HepG2 (cell line): ENCODE results near the gene TEKT3. TPM values are rescaled to one million over a fixed set of nuclear protein-coding genes. Genes with fewer than 3 reads are reported as not detected.

Experiments
- ATAC-seq: fragments of 200-7000 bp; cut with Tn5 transposase; 3 replicates; pipeline ENCODE4 v1.9.1; 2020; ENCODE audit warnings: mild to moderate bottlenecking, moderate library complexity
- BruUV-seq: library from RNA; stranded (reverse); fragments of 400-500 nt; replicated peaks from 2 replicates; lab custom pipeline; 2021; lab: Mats Ljungman, UMichigan
- CTCF ChIA-PET: fragments of 300-600 bp; formaldehyde crosslinking; extraction: SDS; loops from one replicate; lab custom pipeline; 2021; ENCODE audit warnings: low total read pairs, inconsistent platforms, low intra/inter-chr PET ratio; lab: Yijun Ruan, JAX
- POLR2A ChIA-PET: fragments of 350-600 bp; sonication (Branson Sonifier 250); formaldehyde crosslinking; loops from one replicate; lab custom pipeline; 2020; ENCODE audit warnings: antibody characterized with exemption, inconsistent platforms; lab: Yijun Ruan, JAX
- DNase-seq: peaks from one replicate; pipeline ENCODE4 v3.0.0-alpha.2; 2015; ENCODE audit warnings: low spot score
- FAIRE-seq: peaks from 3 replicates; lab custom pipeline; 2011; peaks lifted over from hg19 to GRCh38; lab: Jason Lieb, UNC
- H2AFZ ChIP-seq: one replicate; pipeline ENCODE4 v1.6.1; 2011; ENCODE audit warnings: low read length, inconsistent platforms
- H3K27ac ChIP-seq: fragments of 300-600 bp; 3 replicates; pipeline ENCODE4 v1.8.0; 2011; ENCODE audit warnings: mixed run types, mild to moderate bottlenecking, mixed read lengths, low read length, inconsistent platforms; ENCODE audit not compliant: insufficient read depth; ENCODE audit errors: extremely low read length
- H3K27me3 ChIP-seq, 2 experiments: fragments of 200-600 bp in 1 of 2; 2 replicates in 1 of 2; 3 replicates in 1 of 2; pipeline versions ENCODE4 v1.6.0 to v1.8.0; 2011; ENCODE audit warnings: low read length in 2 of 2, mild to moderate bottlenecking in 2 of 2, moderate library complexity in 2 of 2, inconsistent platforms in 1 of 2; ENCODE audit not compliant: insufficient read depth in 2 of 2, control insufficient read depth in 1 of 2
- H3K36me3 ChIP-seq, 2 experiments: fragments of 200-600 bp in 1 of 2; replicated peaks in 1 of 2; 2 replicates in 1 of 2; 3 replicates in 1 of 2; pipeline versions ENCODE4 v1.5.1 to v1.8.0; 2011; ENCODE audit warnings: low read length in 2 of 2, inconsistent platforms in 1 of 2; ENCODE audit not compliant: insufficient read depth in 2 of 2, control insufficient read depth in 1 of 2
- H3K4me1 ChIP-seq: 2 replicates; pipeline ENCODE4 v1.5.1; 2012; ENCODE audit warnings: low read length, inconsistent platforms; ENCODE audit not compliant: insufficient read depth
- H3K4me2 ChIP-seq: 2 replicates; pipeline ENCODE4 v1.6.0; 2011; ENCODE audit warnings: low read depth, low read length, inconsistent platforms
- H3K4me3 ChIP-seq, 3 experiments: fragments of 200-600 bp in 1 of 3; sonication (generic), shearing (Covaris generic) in 1 of 3; replicated peaks in 1 of 3; 2 replicates each; pipeline ENCODE4 v1.5.1; 2011 to 2016; ENCODE audit warnings: low read length in 3 of 3, inconsistent platforms in 2 of 3, low read depth in 2 of 3, mild to moderate bottlenecking in 2 of 3, control low read depth in 1 of 3, mixed read lengths in 1 of 3; ENCODE audit not compliant: insufficient read depth in 1 of 3
- H3K79me2 ChIP-seq: one replicate; pipeline ENCODE4 v1.6.1; 2011; ENCODE audit warnings: low read length, inconsistent platforms; ENCODE audit not compliant: insufficient read depth
- H3K9ac ChIP-seq: 2 replicates; pipeline ENCODE4 v1.6.0; 2011; ENCODE audit warnings: mild to moderate bottlenecking, low read depth, low read length, inconsistent platforms; ENCODE audit not compliant: insufficient read depth
- H3K9me3 ChIP-seq: 2 replicates; pipeline ENCODE4 v1.5.1; 2012; ENCODE audit warnings: mild to moderate bottlenecking, low read length
- H4K20me1 ChIP-seq: 2 replicates; pipeline ENCODE4 v1.6.0; 2011; ENCODE audit warnings: inconsistent platforms, mild to moderate bottlenecking, low read length, moderate library complexity; ENCODE audit not compliant: insufficient read depth
- AHDC1 ChIP-seq: sonication (generic); formaldehyde crosslinking; IDR thresholded peaks from 2 replicates; pipeline ENCODE4 v1.5.1; 2020; ENCODE audit warnings: mild to moderate bottlenecking, missing genetic modification reagents, borderline replicate concordance
- BCLAF1 ChIP-seq: fragments of 450-650 bp; IDR thresholded peaks from 2 replicates; pipeline ENCODE4 v1.6.1; 2017; ENCODE audit warnings: mild to moderate bottlenecking
- CEBPB ChIP-seq: IDR thresholded peaks from 2 replicates; pipeline ENCODE4 v1.6.1; 2011; ENCODE audit warnings: low read depth, low read length, improper control_type of control experiment, borderline replicate concordance
- FOXA3 ChIP-seq: IDR thresholded peaks from 2 replicates; pipeline ENCODE4 v1.6.1; 2016; ENCODE audit warnings: missing genetic modification reagents, missing compliant biosample characterization
- PHF8 ChIP-seq: sonication (generic); formaldehyde crosslinking; IDR thresholded peaks from 2 replicates; pipeline ENCODE4 v1.5.0; 2020; ENCODE audit warnings: missing genetic modification reagents
- PPARG ChIP-seq: conservative IDR thresholded peaks from 2 replicates; pipeline ENCODE4 v1.6.1; 2016; ENCODE audit warnings: missing biosample characterization, missing genetic modification reagents
- RFX5 ChIP-seq: IDR thresholded peaks from 2 replicates; pipeline ENCODE4 v1.6.1; 2011; ENCODE audit warnings: low read depth, low read length, improper control_type of control experiment
- ZFP41 ChIP-seq: sonication (generic); formaldehyde crosslinking; IDR thresholded peaks from 2 replicates; pipeline ENCODE4 v1.4.0; 2020; ENCODE audit warnings: mild to moderate bottlenecking, missing genetic modification reagents, borderline replicate concordance
- ZMYM2 ChIP-seq: sonication (generic); formaldehyde crosslinking; IDR thresholded peaks from 2 replicates; pipeline ENCODE4 v1.8.0; 2022; ENCODE audit warnings: mild to moderate bottlenecking, missing genetic modification reagents
- ZNF12 ChIP-seq: sonication (generic); formaldehyde crosslinking; IDR thresholded peaks from 2 replicates; pipeline ENCODE4 v1.5.0; 2020; ENCODE audit warnings: missing genetic modification reagents
- ZSCAN22 ChIP-seq: sonication (generic); formaldehyde crosslinking; IDR thresholded peaks from 2 replicates; pipeline ENCODE4 v1.4.0; 2020; ENCODE audit warnings: mild to moderate bottlenecking, missing genetic modification reagents
- WGBS: methylation state at CpG from one replicate; pipeline ENCODE4 v1.1.6; 2017; ENCODE audit warnings: low lambda C conversion rate; 5-methylcytosine and 5-hydroxymethylcytosine counted together
- in situ Hi-C: cut with HindIII; loops from 2 replicates; pipeline ENCODE4 v1.10.0; 2017; ENCODE audit warnings: low pct_unique_long_range_greater_than_20kb; ENCODE audit not compliant: extremely low pct_ligation_motif_present
- intact Hi-C: fragments of 100-400 bp; cut with micrococcal nuclease; formaldehyde crosslinking; loops from one replicate; pipeline ENCODE4 v1.10.0; 2022; ENCODE audit not compliant: unreplicated experiment
- polyA plus RNA-seq, 8 experiments: library from polyadenylated mRNA; depleted of rRNA in 3 of 8; stranded (reverse) in 7 of 8; unstranded in 1 of 8; fragments of >200 nt; fragmentation: Illumina TruSeq in 4 of 8; extraction: Trizol in 4 of 8; gene quantifications; 2 replicates each; pipeline versions ENCODE4 v1.2.1 to v1.2.3, GENCODE V29; 2011 to 2016; ENCODE audit warnings: low read depth in 4 of 8, missing spikeins in 1 of 8, mixed read lengths in 1 of 8; ENCODE audit not compliant: insufficient read depth in 1 of 8
- total RNA-seq, 5 experiments: library from RNA; depleted of rRNA; stranded (reverse); fragments of >200 nt; fragmentation: Illumina TruSeq; extraction: Trizol; gene quantifications; 2 replicates each; pipeline ENCODE4 v1.2.3, GENCODE V29; 2016; ENCODE audit warnings: low read depth in 1 of 5
- TF ChIP-seq, protein P1 (sequence below): sonication (generic); formaldehyde crosslinking; IDR thresholded peaks from 2 replicates; pipeline ENCODE4 v1.9.0; 2021; ENCODE audit warnings: missing genetic modification reagents, mild to moderate bottlenecking, borderline replicate concordance

The TEKT3 gene
- total and polyA plus RNA-seq, 2 of the 13 experiments (the other 11 are each of a cell fraction or from before 2014, with no cell fraction given): 0.58 to 0.82 TPM

DNA sequence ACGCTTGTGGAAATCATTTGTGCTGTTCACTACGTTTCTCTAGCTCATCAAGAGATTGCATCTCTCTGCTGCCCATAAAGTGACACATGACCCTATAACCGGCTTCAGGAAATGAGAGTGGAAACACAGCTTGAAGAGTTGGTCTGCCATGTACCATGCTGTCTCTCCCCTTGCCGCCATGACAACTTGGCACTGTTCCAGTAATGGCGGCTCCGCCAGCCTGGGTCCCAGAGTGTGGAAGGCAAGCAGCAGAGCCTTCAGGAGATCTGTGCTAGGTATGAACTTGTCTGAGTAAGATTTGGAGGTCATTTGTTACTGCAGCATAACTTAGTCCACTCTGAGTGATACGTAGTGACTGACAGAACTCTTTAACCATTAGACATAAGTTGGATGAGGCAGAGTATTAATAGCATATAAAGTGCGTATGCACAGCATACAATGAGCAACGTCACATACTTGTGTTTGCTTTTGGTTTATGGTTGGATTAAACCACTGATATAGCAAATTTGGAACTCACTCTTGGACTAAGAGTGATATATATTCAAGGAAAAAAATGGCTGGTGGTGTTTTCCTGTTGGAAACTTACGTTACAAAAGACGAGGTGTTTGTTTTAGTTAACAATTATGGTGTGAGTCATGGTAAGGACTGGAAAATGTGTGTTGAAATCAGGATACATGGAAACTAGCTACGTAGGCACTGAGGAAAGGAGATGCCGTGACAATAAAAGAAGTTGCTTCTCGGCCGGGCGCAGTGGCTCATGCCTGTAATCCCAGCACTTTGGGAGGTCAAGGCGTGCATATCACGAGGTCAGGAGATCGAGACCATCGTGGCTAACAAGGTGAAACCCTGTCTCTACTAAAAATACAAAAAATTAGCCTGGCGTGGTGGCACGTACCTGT, 51.9 kb downstream of the TEKT3 start:
- Histone ChIP-seq H2AFZ (no peak overlapping the region), H3K4me1 (peaks cover 8% of the 10 kb centered on the region; the same call in 1 of the 2 replicates), H3K4me3 (no peak overlapping the region), H4K20me1 (no peaks in the 10 kb centered on the region), H3K27ac (no peak overlapping the region), H3K9me3 (no peaks in the 10 kb centered on the region), H3K9ac (no peak overlapping the region), H3K4me2 (no peak overlapping the region; the same call in 1 of the 2 replicates), H3K79me2 (no peaks in the 10 kb centered on the region), H3K27me3 (peaks cover 0 to 9% of the 10 kb centered on the region in 2 experiments; a peak in 1 of 5 replicates), H3K36me3 (no peaks in the 10 kb centered on the region)
- BruUV-seq: no TSS peak
- WGBS: 42% methylated on average over 19 of the region's 22 CpGs
- POLR2A ChIA-PET: no interaction called here
- FAIRE-seq (no peak), DNase-seq (peak; percentile 25), ATAC-seq (no peak; the same call in 2 of the 3 replicates)
- CTCF ChIA-PET: no interaction called here
- intact Hi-C loops: no loop called here
- in situ Hi-C loops: loop anchor here (10.0 kb wide), 1 partner anchor 55 kb away; the partner anchor contains the start of gene TEKT3
- TF ChIP-seq CEBPB (0 out of 2 replicates have a peak, but pooled peaks have one; percentile 16), ZSCAN22 (CRISPR knock-in tag) (no peak), ZFP41 (CRISPR knock-in tag) (no peak), FOXA3 (CRISPR knock-in tag) (0 out of 2 replicates have a peak, but pooled peaks have one; percentile 23), AHDC1 (0 out of 2 replicates have a peak, but pooled peaks have one; percentile 26), PHF8 (CRISPR knock-in tag) (no peak), ZNF12 (CRISPR knock-in tag) (peak; percentile 82), PPARG (CRISPR knock-in tag) (no peak), BCLAF1 (no peak), RFX5 (peak; percentile 55; the same call in 1 of the 2 replicates), ZMYM2 (CRISPR knock-in tag) (no peak)
- TF ChIP-seq, protein P1, sequence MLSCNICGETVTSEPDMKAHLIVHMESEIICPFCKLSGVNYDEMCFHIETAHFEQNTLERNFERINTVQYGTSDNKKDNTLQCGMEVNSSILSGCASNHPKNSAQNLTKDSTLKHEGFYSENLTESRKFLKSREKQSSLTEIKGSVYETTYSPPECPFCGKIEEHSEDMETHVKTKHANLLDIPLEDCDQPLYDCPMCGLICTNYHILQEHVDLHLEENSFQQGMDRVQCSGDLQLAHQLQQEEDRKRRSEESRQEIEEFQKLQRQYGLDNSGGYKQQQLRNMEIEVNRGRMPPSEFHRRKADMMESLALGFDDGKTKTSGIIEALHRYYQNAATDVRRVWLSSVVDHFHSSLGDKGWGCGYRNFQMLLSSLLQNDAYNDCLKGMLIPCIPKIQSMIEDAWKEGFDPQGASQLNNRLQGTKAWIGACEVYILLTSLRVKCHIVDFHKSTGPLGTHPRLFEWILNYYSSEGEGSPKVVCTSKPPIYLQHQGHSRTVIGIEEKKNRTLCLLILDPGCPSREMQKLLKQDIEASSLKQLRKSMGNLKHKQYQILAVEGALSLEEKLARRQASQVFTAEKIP: no peak
